Mesenchymal stem cell (in vitro differentiated cells and primary cell): ENCODE measurements around the gene MICAL3.

ENCODE experiments used
- DNase-seq: peaks from one replicate; pipeline ENCODE4 v3.0.0-alpha.2; 2013
- H2AFZ ChIP-seq: one replicate; pipeline ENCODE4 v1.6.1; 2013; ENCODE audit warnings: low read depth, mild to moderate bottlenecking, control low read depth, inconsistent platforms, low read length, moderate library complexity
- H2AK5ac ChIP-seq: 2 replicates; pipeline ENCODE4 v1.6.1; 2013; ENCODE audit warnings: low read length, moderate library complexity, mild to moderate bottlenecking, inconsistent platforms; ENCODE audit not compliant: severe bottlenecking
- H2BK120ac ChIP-seq: one replicate; pipeline ENCODE4 v1.6.1; 2013; ENCODE audit warnings: low read depth, mild to moderate bottlenecking, inconsistent platforms, low read length, moderate library complexity
- H2BK12ac ChIP-seq, 2 experiments: one replicate each; pipeline ENCODE4 v1.6.1; 2013; ENCODE audit warnings: inconsistent platforms in 2 of 2, low read length in 2 of 2, mild to moderate bottlenecking in 2 of 2, moderate library complexity in 2 of 2, control low read depth in 1 of 2
- H2BK15ac ChIP-seq: one replicate; pipeline ENCODE4 v1.6.1; 2013; ENCODE audit warnings: mild to moderate bottlenecking, low read depth, inconsistent platforms; ENCODE audit not compliant: poor library complexity, severe bottlenecking
- H2BK5ac ChIP-seq: 2 replicates; pipeline ENCODE4 v1.6.1; 2013; ENCODE audit warnings: low read depth, mild to moderate bottlenecking, low read length, control low read depth, inconsistent platforms; ENCODE audit not compliant: poor library complexity, severe bottlenecking
- H3K14ac ChIP-seq, 2 experiments: one replicate each; pipeline ENCODE4 v1.6.1; 2013; ENCODE audit warnings: inconsistent platforms in 2 of 2, low read length in 2 of 2, control low read depth in 1 of 2, mild to moderate bottlenecking in 1 of 2, moderate library complexity in 1 of 2
- H3K18ac ChIP-seq, 2 experiments: one replicate each; pipeline ENCODE4 v1.6.1; 2013; ENCODE audit warnings: inconsistent platforms in 2 of 2, low read length in 2 of 2, control low read depth in 1 of 2, low read depth in 1 of 2, mild to moderate bottlenecking in 1 of 2
- H3K23ac ChIP-seq, 2 experiments: one replicate each; pipeline ENCODE4 v1.6.1; 2013; ENCODE audit warnings: inconsistent platforms in 2 of 2, low read length in 2 of 2, mild to moderate bottlenecking in 2 of 2, moderate library complexity in 2 of 2, control low read depth in 1 of 2
- H3K27ac ChIP-seq: 2 replicates; pipeline ENCODE4 v1.5.1; 2013; ENCODE audit warnings: mild to moderate bottlenecking, moderate library complexity, low read length, control low read depth, inconsistent platforms; ENCODE audit not compliant: poor library complexity, severe bottlenecking
- H3K27me3 ChIP-seq, 2 experiments: 2 replicates each; pipeline versions ENCODE4 v1.6.1 to v1.7.0; 2013; ENCODE audit warnings: low read length in 2 of 2, mild to moderate bottlenecking in 2 of 2, moderate library complexity in 2 of 2, control low read depth in 1 of 2, inconsistent platforms in 1 of 2; ENCODE audit not compliant: control insufficient read depth in 1 of 2, insufficient read depth in 1 of 2
- H3K36me3 ChIP-seq, 2 experiments: 2 replicates each; pipeline versions ENCODE4 v1.6.1 to v1.7.0; 2013; ENCODE audit warnings: low read length in 2 of 2, control low read depth in 1 of 2, inconsistent platforms in 1 of 2, low read depth in 1 of 2, mild to moderate bottlenecking in 1 of 2; ENCODE audit not compliant: insufficient read depth in 2 of 2, control insufficient read depth in 1 of 2
- H3K4ac ChIP-seq, 2 experiments: one replicate each; pipeline ENCODE4 v1.6.1; 2013; ENCODE audit warnings: inconsistent platforms in 2 of 2, low read length in 2 of 2, mild to moderate bottlenecking in 2 of 2, moderate library complexity in 2 of 2, control low read depth in 1 of 2, low read depth in 1 of 2
- H3K4me1 ChIP-seq: 2 replicates; pipeline ENCODE4 v1.6.1; 2013; ENCODE audit warnings: low read depth, low read length, control low read depth; ENCODE audit not compliant: control insufficient read depth, insufficient read depth
- H3K4me2 ChIP-seq: 2 replicates; pipeline ENCODE4 v1.6.1; 2013; ENCODE audit warnings: low read length, mild to moderate bottlenecking, inconsistent platforms; ENCODE audit not compliant: poor library complexity, severe bottlenecking
- H3K4me3 ChIP-seq, 2 experiments: 2 replicates each; pipeline versions ENCODE4 v1.5.1 to v1.7.0; 2013; ENCODE audit warnings: low read length in 2 of 2, mild to moderate bottlenecking in 2 of 2, control low read depth in 1 of 2, low read depth in 1 of 2; ENCODE audit not compliant: insufficient read depth in 1 of 2
- H3K79me1 ChIP-seq: replicated peaks from 2 replicates; pipeline ENCODE4 v1.6.1; 2013; ENCODE audit warnings: mild to moderate bottlenecking, control low read depth, low read length, inconsistent platforms; ENCODE audit not compliant: poor library complexity, severe bottlenecking
- H3K9ac ChIP-seq: 2 replicates; pipeline ENCODE4 v1.7.0; 2013; ENCODE audit warnings: mild to moderate bottlenecking, low read length, moderate library complexity
- H3K9me3 ChIP-seq: 2 replicates; pipeline ENCODE4 v1.7.0; 2013; ENCODE audit warnings: mild to moderate bottlenecking, low read length; ENCODE audit not compliant: control insufficient read depth
- H4K8ac ChIP-seq: one replicate; pipeline ENCODE4 v1.6.1; 2013; ENCODE audit warnings: inconsistent platforms, mild to moderate bottlenecking, low read length, moderate library complexity
- H4K91ac ChIP-seq: one replicate; pipeline ENCODE4 v1.6.1; 2013; ENCODE audit warnings: mild to moderate bottlenecking, low read length, inconsistent platforms
- WGBS: methylation state at CpG from one replicate; pipeline ENCODE4 v1.1.7; 2013; ENCODE audit warnings: mixed read lengths; 5-methylcytosine and 5-hydroxymethylcytosine counted together

MICAL3 gene

DNA sequence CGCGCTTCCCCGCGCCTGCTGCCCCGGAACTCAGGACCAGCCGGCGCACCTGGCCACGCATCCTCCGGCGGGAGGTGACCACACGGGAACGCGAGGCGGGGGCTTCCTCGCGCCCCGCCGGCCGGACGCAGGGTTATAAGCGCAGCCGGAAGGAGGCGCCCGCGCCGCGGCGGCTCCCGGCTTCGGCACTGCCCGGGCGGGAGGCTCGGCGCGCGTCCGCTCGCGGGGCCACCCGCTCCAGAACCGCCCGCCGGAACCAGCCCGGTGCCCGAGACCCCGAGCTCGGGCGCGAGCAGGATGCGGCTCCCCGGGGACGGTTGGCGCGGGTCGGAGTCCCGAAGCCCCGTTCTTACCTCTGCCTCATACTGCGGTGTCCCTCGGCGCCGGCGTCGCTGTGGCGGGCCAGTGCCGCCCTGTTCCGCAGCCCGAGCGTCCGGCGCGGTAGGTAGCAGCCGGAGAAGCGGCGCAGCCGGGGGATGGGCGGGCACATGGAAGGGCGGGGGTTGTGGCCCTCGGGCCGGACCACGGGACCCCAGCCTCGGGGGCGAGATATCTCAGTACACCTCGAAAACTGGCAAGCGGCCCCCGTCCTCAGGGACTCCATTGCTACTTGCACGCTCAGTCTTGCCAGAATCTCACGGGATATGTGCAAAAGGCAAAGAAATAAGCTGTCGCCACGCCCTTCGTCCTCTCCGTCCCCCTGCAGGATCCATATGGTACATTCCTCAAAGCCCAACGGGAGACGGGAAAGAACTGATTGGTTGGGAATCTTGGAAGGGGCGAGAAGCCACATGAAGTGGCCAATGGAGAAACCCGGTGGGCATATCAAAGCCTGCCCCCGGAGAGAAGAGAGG, 23.1 kb downstream of the MICAL3 start:
- Histone ChIP-seq H2AFZ (peak overlapping the region; percentile 71), H3K18ac (peak overlapping the region; percentile 45 to 99), H2BK5ac (peak overlapping the region; percentile 95), H3K79me1 (peaks cover 12% of the 10 kb centered on the region), H3K23ac (no peak overlapping the region), H3K36me3 (peaks cover 0 to 6% of the 10 kb centered on the region in 2 experiments), H3K27ac (peak overlapping the region; percentile 92), H3K27me3 (no peaks in the 10 kb centered on the region), H2BK120ac (peak overlapping the region; percentile 44), H4K8ac (peak overlapping the region; percentile 73), H3K4me1 (peaks cover 19% of the 10 kb centered on the region), H2BK12ac (peak overlapping the region in 1 of 2 experiments; percentile 92), H3K9ac (peak overlapping the region; percentile 99), H3K4ac (peak overlapping the region in 1 of 2 experiments; percentile 94), H3K4me2 (peak overlapping the region; percentile 100), H3K4me3 (peak overlapping the region; percentile 87 to 91), H3K9me3 (no peaks in the 10 kb centered on the region), H3K14ac (peak overlapping the region in 1 of 2 experiments; percentile 90), H2BK15ac (no peak overlapping the region), H2AK5ac (no peak overlapping the region), H4K91ac (peak overlapping the region; percentile 65)
- WGBS, result under 1% methylated on average over 84 of the region's 96 CpGs
- DNase-seq, result peak; percentile 99

DNA sequence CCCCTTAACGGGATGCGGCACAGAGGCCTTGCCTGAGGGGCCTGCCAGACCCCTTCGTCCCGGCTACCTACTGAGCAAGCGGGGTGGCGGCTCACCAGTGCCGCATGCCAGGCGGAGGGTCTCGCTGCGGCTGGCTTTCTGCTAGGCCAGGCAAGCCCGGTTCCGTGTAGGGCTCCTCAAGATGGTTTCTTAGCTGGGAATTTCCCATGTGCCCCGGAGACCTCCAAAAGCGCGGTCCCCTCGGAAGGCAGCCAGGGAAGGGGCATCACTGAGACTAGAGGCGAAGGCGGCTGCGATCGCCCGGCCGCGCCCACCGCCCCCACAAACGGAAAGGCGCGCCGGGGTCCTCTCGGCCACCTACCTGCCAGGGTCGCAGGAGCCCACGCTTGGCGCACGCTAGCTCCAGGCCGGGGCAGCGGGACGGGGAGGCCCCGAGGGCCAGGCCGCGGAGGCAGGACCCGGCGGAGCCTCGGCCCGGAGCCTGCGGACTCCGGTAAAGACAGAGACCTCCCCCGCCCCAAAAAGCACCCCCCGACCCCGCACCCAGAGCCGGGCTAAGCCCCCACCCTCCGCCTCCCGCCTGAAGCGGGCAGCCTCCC, 23.8 kb downstream of the MICAL3 start:
- Histone ChIP-seq H3K9me3 (no peaks in the 10 kb centered on the region), H3K9ac (peak overlapping the region; percentile 99), H3K4me2 (peak overlapping the region; percentile 100), H3K79me1 (peaks cover 10% of the 10 kb centered on the region), H2AK5ac (no peak overlapping the region), H2AFZ (peak overlapping the region; percentile 71), H3K18ac (peak overlapping the region in 1 of 2 experiments; percentile 79), H2BK12ac (peak overlapping the region in 1 of 2 experiments; percentile 25), H3K36me3 (peaks cover 0 to 6% of the 10 kb centered on the region in 2 experiments), H2BK5ac (no peak overlapping the region), H3K27me3 (no peaks in the 10 kb centered on the region), H3K4me3 (peak overlapping the region; percentile 87 to 91), H3K23ac (peak overlapping the region; percentile 22 to 93), H4K91ac (no peak overlapping the region), H4K8ac (peak overlapping the region; percentile 12), H3K14ac (peak overlapping the region in 1 of 2 experiments; percentile 89), H2BK15ac (no peak overlapping the region), H3K4me1 (peaks cover 18% of the 10 kb centered on the region), H3K4ac (peak overlapping the region; percentile 46 to 71), H3K27ac (peak overlapping the region; percentile 53), H2BK120ac (no peak overlapping the region)
- DNase-seq, result peak; percentile 65
- WGBS, result 2% methylated on average over 39 of the region's 52 CpGs

DNA sequence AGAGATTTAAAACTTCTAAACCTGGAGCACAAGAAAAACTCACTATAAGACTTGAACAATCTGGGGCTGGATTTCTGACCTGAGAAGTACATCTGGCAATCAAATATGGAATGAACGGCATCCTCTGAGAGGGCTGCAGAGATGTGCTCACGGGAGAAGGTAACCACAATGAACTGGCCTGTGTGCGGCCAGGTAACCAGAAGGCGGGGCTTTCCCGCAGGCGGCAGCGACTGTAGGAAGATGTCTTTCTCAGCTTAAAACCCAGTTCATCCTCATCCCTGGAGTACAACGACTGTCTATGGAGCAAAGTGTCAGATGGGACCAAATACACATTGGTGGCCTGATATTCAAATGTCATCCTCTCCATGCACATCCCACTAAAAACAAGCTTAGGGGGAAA, 24.5 kb downstream of the MICAL3 start:
- no peaks in the 10 kb centered on the region for H3K27me3 ChIP-seq
- peak overlapping the region; percentile 49 to 87 for H3K4me3 ChIP-seq
- H4K8ac ChIP-seq, result no peak overlapping the region
- no peak overlapping the region for H2BK12ac ChIP-seq
- no peak overlapping the region for H3K4ac ChIP-seq
- no peak overlapping the region for H2AFZ ChIP-seq
- H3K9ac ChIP-seq, result peak overlapping the region; percentile 99
- no peak overlapping the region for H4K91ac ChIP-seq
- no peak overlapping the region for H2BK5ac ChIP-seq
- H3K4me2 ChIP-seq, result peak overlapping the region; percentile 100
- no peak overlapping the region for H3K14ac ChIP-seq
- no peaks in the 10 kb centered on the region for H3K9me3 ChIP-seq
- no peak overlapping the region for H3K18ac ChIP-seq
- no peak overlapping the region for H2BK120ac ChIP-seq
- WGBS, result 63% methylated on average over 8 of the region's 8 CpGs
- H3K79me1 ChIP-seq, result peaks cover 10% of the 10 kb centered on the region
- H3K27ac ChIP-seq, result no peak overlapping the region
- no peak for DNase-seq
- peak overlapping the region in 1 of 2 experiments; percentile 22 for H3K23ac ChIP-seq
- H3K36me3 ChIP-seq, result peaks cover 0 to 6% of the 10 kb centered on the region in 2 experiments
- H2AK5ac ChIP-seq, result no peak overlapping the region
- H2BK15ac ChIP-seq, result no peak overlapping the region
- H3K4me1 ChIP-seq, result peaks cover 20% of the 10 kb centered on the region

DNA sequence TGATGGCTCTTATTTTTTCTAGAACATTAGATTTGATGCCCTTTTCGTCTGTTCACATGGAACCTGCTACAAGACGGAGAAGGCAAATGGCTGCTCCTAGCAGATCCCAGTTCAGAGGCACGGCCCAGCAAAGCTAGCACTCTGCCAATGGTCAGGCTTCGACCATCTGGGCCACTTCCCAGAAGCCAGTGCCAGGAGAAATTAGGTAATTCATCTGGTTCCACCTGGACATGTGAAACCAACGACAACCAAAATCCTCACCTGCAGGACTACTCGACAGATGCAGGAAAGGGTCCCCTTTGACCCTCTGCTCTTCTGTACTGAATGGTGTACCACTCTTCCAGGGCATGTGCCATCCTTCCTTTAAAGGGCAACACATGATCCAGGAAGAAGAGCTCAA, 25.4 kb downstream of the MICAL3 start:
- DNase-seq, result no peak
- WGBS, result 95% methylated on average over 6 of the region's 6 CpGs
- H4K91ac ChIP-seq, result no peak overlapping the region

More for the DNA sequence above, 25.4 kb downstream of the MICAL3 start:
- Histone ChIP-seq H3K4ac (no peak overlapping the region), H3K79me1 (peaks cover 9% of the 10 kb centered on the region), H3K4me3 (no peak overlapping the region), H2BK120ac (no peak overlapping the region), H2BK15ac (no peak overlapping the region), H3K4me1 (peaks cover 27% of the 10 kb centered on the region), H4K8ac (no peak overlapping the region), H3K14ac (no peak overlapping the region), H3K36me3 (peaks cover 0 to 8% of the 10 kb centered on the region in 2 experiments), H2BK12ac (peak overlapping the region in 1 of 2 experiments; percentile 39), H3K23ac (no peak overlapping the region), H3K27me3 (no peaks in the 10 kb centered on the region), H2BK5ac (no peak overlapping the region), H3K9me3 (no peaks in the 10 kb centered on the region), H3K9ac (no peak overlapping the region), H2AK5ac (peak overlapping the region; percentile 29), H2AFZ (no peak overlapping the region), H3K18ac (no peak overlapping the region), H3K27ac (no peak overlapping the region), H3K4me2 (no peak overlapping the region)
